Fibroblast of lung (primary cell): Measurements from ENCODE around the gene MEP1B. TPM values are rescaled to one million over a fixed set of nuclear protein-coding genes. Genes with fewer than 3 reads are reported as not detected.

Experiments used
- DNase-seq, 2 donors: peaks; one replicate each; pipeline versions ENCODE4 v3.0.0 to v3.0.0-alpha.2; 2010; ENCODE audit warnings: low read depth in 2 of 2
- H2AFZ ChIP-seq: 2 replicates; pipeline ENCODE4 v1.5.1; 2012; ENCODE audit warnings: low read length, control low read depth, inconsistent platforms
- H3K27ac ChIP-seq: 2 replicates; pipeline ENCODE4 v1.5.1; 2011; ENCODE audit warnings: low read length, control low read depth; ENCODE audit not compliant: insufficient read depth
- H3K27me3 ChIP-seq: 2 replicates; pipeline ENCODE4 v1.5.1; 2011; ENCODE audit warnings: mild to moderate bottlenecking, low read length; ENCODE audit not compliant: control insufficient read depth, insufficient read depth
- H3K36me3 ChIP-seq: 2 replicates; pipeline ENCODE4 v1.5.1; 2011; ENCODE audit warnings: low read length; ENCODE audit not compliant: control insufficient read depth, insufficient read depth
- H3K4me1 ChIP-seq: 2 replicates; pipeline ENCODE4 v1.5.1; 2011; ENCODE audit warnings: low read length; ENCODE audit not compliant: control insufficient read depth, insufficient read depth; ENCODE audit errors: extremely low read depth
- H3K4me2 ChIP-seq: 2 replicates; pipeline ENCODE4 v1.5.1; 2011; ENCODE audit warnings: low read length, control low read depth; ENCODE audit not compliant: insufficient read depth; ENCODE audit errors: extremely low read depth
- H3K4me3 ChIP-seq, 4 experiments: fragments of 200-600 bp in 1 of 4; sonication (generic) in 1 of 4; replicated peaks in 1 of 4; 2 replicates each; pipeline ENCODE4 v1.5.1; 2011 to 2016; ENCODE audit warnings: low read length in 4 of 4, low read depth in 3 of 4, mild to moderate bottlenecking in 3 of 4, control low read depth in 2 of 4, inconsistent platforms in 1 of 4, mixed read lengths in 1 of 4; ENCODE audit not compliant: insufficient read depth in 1 of 4; ENCODE audit errors: control extremely low read depth in 1 of 4
- H3K79me2 ChIP-seq: 2 replicates; pipeline ENCODE4 v1.5.1; 2012; ENCODE audit warnings: mild to moderate bottlenecking, low read length, inconsistent platforms; ENCODE audit not compliant: control insufficient read depth, insufficient read depth
- H3K9ac ChIP-seq: 2 replicates; pipeline ENCODE4 v1.5.1; 2011; ENCODE audit warnings: mild to moderate bottlenecking, low read length, control low read depth; ENCODE audit not compliant: insufficient read depth
- H3K9me3 ChIP-seq: 2 replicates; pipeline ENCODE4 v1.5.1; 2012; ENCODE audit warnings: low read depth, low read length; ENCODE audit not compliant: control insufficient read depth, insufficient read depth
- H4K20me1 ChIP-seq: 2 replicates; pipeline ENCODE4 v1.5.1; 2011; ENCODE audit warnings: low read length; ENCODE audit not compliant: control insufficient read depth, insufficient read depth; ENCODE audit errors: extremely low read depth
- EZH2 ChIP-seq: IDR thresholded peaks from 2 replicates; pipeline ENCODE4 v1.5.1; 2012; ENCODE audit warnings: low read length, control low read depth, mild to moderate bottlenecking; ENCODE audit errors: missing control alignments
- polyA plus RNA-seq, 2 donors: library from polyadenylated mRNA; depleted of rRNA in 1 of 2; stranded (reverse) in 1 of 2; unstranded in 1 of 2; fragments of >200 nt; gene quantifications; 2 replicates each; pipeline ENCODE4 v1.2.1, GENCODE V29; 2011 to 2012; ENCODE audit warnings: missing spikeins in 1 of 2
- total RNA-seq: library from RNA; depleted of rRNA; stranded (reverse); fragments of >200 nt; gene quantifications from 2 replicates; pipeline ENCODE4 v1.2.1, GENCODE V29; 2014
- TF ChIP-seq, protein P1 (sequence below), 2 donors: IDR thresholded peaks in 1 of 2; conservative IDR thresholded peaks in 1 of 2; 1 replicate in 1 of 2; 2 replicates in 1 of 2; pipeline ENCODE4 v1.5.1; 2011 to 2012; ENCODE audit warnings: low read length in 2 of 2, control low read depth in 1 of 2, inconsistent platforms in 1 of 2, low read depth in 1 of 2, mild to moderate bottlenecking in 1 of 2

MEP1B gene
- total and polyA plus RNA-seq, 2 donors (not counting 1 experiment from before 2014, with no cell fraction given) = under 0.01 TPM; not detected in 1

- H3K9me3 ChIP-seq = no peaks in the 10 kb centered on the region
- H3K9ac ChIP-seq = no peak overlapping the region
- no peak for TF ChIP-seq EZH2
- TF ChIP-seq, protein P1, sequence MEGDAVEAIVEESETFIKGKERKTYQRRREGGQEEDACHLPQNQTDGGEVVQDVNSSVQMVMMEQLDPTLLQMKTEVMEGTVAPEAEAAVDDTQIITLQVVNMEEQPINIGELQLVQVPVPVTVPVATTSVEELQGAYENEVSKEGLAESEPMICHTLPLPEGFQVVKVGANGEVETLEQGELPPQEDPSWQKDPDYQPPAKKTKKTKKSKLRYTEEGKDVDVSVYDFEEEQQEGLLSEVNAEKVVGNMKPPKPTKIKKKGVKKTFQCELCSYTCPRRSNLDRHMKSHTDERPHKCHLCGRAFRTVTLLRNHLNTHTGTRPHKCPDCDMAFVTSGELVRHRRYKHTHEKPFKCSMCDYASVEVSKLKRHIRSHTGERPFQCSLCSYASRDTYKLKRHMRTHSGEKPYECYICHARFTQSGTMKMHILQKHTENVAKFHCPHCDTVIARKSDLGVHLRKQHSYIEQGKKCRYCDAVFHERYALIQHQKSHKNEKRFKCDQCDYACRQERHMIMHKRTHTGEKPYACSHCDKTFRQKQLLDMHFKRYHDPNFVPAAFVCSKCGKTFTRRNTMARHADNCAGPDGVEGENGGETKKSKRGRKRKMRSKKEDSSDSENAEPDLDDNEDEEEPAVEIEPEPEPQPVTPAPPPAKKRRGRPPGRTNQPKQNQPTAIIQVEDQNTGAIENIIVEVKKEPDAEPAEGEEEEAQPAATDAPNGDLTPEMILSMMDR (conservative IDR thresholded peaks at IDR 0.05 in 1 of 2, IDR thresholded peaks at IDR 0.05 in 1 of 2; ENCODE audit: low read depth in 1 of 2, low read length in 2 of 2) = no peak
- no peak overlapping the region for H3K4me2 ChIP-seq
- H2AFZ ChIP-seq = no peak overlapping the region
- H3K36me3 ChIP-seq = no peaks in the 10 kb centered on the region
- H4K20me1 ChIP-seq = no peaks in the 10 kb centered on the region
- no peak overlapping the region for H3K27ac ChIP-seq
- H3K4me1 ChIP-seq = no peaks in the 10 kb centered on the region
- DNase-seq = no peak
- no peaks in the 10 kb centered on the region for H3K27me3 ChIP-seq
- H3K4me3 ChIP-seq = no peak overlapping the region
- no peaks in the 10 kb centered on the region for H3K79me2 ChIP-seq
These were observed 53.5 kb downstream of the MEP1B start for GRCh38 chr18:32243358-32243757.

DNA sequence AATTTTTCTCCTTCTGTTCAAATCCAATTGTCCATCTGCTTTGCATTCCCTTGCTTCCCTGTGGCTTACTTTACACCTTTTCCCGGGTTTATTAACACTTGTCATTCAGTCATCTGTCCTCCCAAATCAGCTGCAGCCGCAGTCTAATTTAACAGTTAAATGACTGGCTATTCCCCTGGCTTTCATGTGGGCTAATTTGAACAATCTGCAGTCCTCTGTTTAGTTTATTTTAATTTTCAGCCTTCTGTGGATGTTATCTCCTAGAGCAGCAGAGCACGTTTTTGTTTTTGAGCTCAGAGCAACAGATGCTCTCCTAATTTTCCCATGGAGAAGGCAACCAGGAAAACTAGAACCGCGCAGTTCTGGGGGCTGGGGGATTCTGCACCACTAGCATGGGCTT is 55.0 kb downstream of the MEP1B start:
- no peaks in the 10 kb centered on the region for H3K36me3 ChIP-seq
- no peaks in the 10 kb centered on the region for H3K4me1 ChIP-seq
- no peaks in the 10 kb centered on the region for H3K27me3 ChIP-seq
- DNase-seq = no peak
- no peaks in the 10 kb centered on the region for H3K9me3 ChIP-seq
- H3K9ac ChIP-seq = no peak overlapping the region
- no peak overlapping the region for H3K4me3 ChIP-seq
- no peaks in the 10 kb centered on the region for H3K79me2 ChIP-seq
- H2AFZ ChIP-seq = no peak overlapping the region
- no peaks in the 10 kb centered on the region for H4K20me1 ChIP-seq
- H3K4me2 ChIP-seq = no peak overlapping the region
- TF ChIP-seq EZH2 = no peak
- TF ChIP-seq, protein P1 (conservative IDR thresholded peaks at IDR 0.05 in 1 of 2, IDR thresholded peaks at IDR 0.05 in 1 of 2; ENCODE audit: low read depth in 1 of 2, low read length in 2 of 2) = no peak
- no peak overlapping the region for H3K27ac ChIP-seq

- DNase-seq = no peak
- Histone ChIP-seq H3K4me1 (no peaks in the 10 kb centered on the region), H2AFZ (no peak overlapping the region), H3K4me2 (no peak overlapping the region), H3K27me3 (no peaks in the 10 kb centered on the region), H3K79me2 (no peaks in the 10 kb centered on the region), H3K4me3 (no peak overlapping the region), H3K9ac (no peak overlapping the region), H3K36me3 (no peaks in the 10 kb centered on the region), H3K27ac (no peak overlapping the region), H4K20me1 (no peaks in the 10 kb centered on the region), H3K9me3 (no peaks in the 10 kb centered on the region)
- TF ChIP-seq, protein P1 (conservative IDR thresholded peaks at IDR 0.05 in 1 of 2, IDR thresholded peaks at IDR 0.05 in 1 of 2; ENCODE audit: low read depth in 1 of 2, low read length in 2 of 2) = no peak
- no peak for TF ChIP-seq EZH2
These were observed 59.5 kb downstream of the MEP1B start for GRCh38 chr18:32249147-32249929.
